ENCODE data around the gene PRF1.
A peak's percentile ranks its signal among the peaks of the same experiment; 100 is the strongest.

Gene PRF1

GRCh38 chr10:70607936-70608335 lies 5.4 kb upstream of the PRF1 start:
- Mint-ChIP-seq H3K36me3 (no peaks in the 10 kb centered on the region), H3K27me3 (no peaks in the 10 kb centered on the region), H3K27ac (no peak overlapping the region), H3K4me3 (no peak overlapping the region), H3K9me3 (peaks cover 0 to 2% of the 10 kb centered on the region in 2 donors), H3K4me1 (peaks cover 0 to 2% of the 10 kb centered on the region in 2 donors)
- DNase-seq (no peak), ATAC-seq (replicated peaks) (no peak)

GRCh38 chr10:70605161-70605560 lies 2.6 kb upstream of the PRF1 start:
- Mint-ChIP-seq H3K27me3 (no peaks in the 10 kb centered on the region), H3K27ac (no peak overlapping the region), H3K4me1 (peaks cover 4 to 10% of the 10 kb centered on the region in 2 donors), H3K4me3 (no peak overlapping the region), H3K9me3 (no peaks in the 10 kb centered on the region), H3K36me3 (no peaks in the 10 kb centered on the region)
- no peak for DNase-seq
- ATAC-seq (replicated peaks), result no peak

DNA sequence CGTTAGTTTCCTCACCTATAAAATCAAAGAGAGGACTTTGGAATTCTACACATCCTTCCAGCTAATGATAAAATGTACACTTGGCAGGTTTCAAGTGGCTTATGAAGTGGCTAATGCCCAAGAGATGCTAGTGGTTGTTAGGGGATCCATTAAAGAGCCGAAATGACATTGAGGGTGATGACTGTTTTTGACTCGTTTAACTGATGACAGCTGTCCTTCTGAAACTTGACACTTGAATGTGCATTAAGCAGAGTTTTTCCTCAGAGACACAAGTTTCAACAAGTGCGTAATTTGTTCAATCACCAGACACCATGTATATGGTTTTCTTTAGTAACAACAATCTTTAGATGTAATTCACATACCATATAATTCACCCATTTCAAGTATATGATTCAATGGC lies 1.6 kb upstream of the PRF1 start:
- no peak for DNase-seq
- H3K36me3 Mint-ChIP-seq, result no peaks in the 10 kb centered on the region
- H3K4me1 Mint-ChIP-seq, result peaks cover 4 to 10% of the 10 kb centered on the region in 2 donors
- no peaks in the 10 kb centered on the region for H3K9me3 Mint-ChIP-seq
- no peak for ATAC-seq (replicated peaks)
- H3K4me3 Mint-ChIP-seq, result no peak overlapping the region
- no peak overlapping the region for H3K27ac Mint-ChIP-seq
- no peaks in the 10 kb centered on the region for H3K27me3 Mint-ChIP-seq

DNA sequence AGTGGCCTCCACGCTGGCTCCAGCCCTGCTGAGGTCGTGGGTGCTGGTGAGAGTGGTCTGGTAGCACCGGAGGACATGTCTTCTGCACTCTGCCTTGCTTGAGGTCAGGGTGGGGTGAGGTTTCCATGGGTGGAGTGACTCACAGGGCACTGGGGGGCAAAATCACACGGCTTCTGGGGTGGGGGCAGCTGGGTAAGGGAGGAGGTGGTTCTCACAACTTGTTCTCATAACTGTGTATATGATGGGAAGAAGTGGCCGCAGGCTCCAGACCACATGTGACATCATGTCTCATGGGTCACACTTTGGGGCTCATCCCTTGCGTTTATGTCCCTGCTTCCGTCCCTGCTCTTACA lies 884 bp upstream of the PRF1 start:
- H3K4me1 Mint-ChIP-seq, result peaks cover 4 to 10% of the 10 kb centered on the region in 2 donors
- no peaks in the 10 kb centered on the region for H3K9me3 Mint-ChIP-seq
- no peaks in the 10 kb centered on the region for H3K36me3 Mint-ChIP-seq
- H3K27me3 Mint-ChIP-seq, result no peaks in the 10 kb centered on the region
- H3K4me3 Mint-ChIP-seq, result no peak overlapping the region
- no peak overlapping the region for H3K27ac Mint-ChIP-seq
- ATAC-seq (replicated peaks), result no peak
- no peak for DNase-seq

DNA sequence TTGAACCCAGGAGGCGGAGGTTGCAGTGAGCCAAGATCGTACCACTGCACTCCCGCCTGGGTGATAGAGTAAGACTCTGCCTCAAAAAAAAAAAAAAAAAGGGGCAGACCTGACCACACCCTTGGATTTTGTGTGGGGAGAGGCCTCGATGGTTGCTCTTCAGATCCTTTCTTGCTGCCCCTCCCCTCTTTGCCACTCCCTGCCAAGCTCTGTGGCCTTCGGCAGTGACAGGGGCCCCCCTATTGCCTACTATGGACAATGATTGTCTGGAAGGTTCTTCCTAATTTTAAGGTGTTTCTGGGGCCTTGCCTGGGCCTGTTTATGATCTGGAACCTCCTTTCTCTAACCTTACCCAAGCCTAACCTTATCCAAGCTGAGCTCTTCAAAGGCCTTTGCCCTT lies 795 bp downstream of the PRF1 start:
- ATAC-seq (replicated peaks), result no peak
- H3K27ac Mint-ChIP-seq, result no peak overlapping the region
- H3K27me3 Mint-ChIP-seq, result no peaks in the 10 kb centered on the region
- no peaks in the 10 kb centered on the region for H3K36me3 Mint-ChIP-seq
- no peak overlapping the region for H3K4me3 Mint-ChIP-seq
- H3K9me3 Mint-ChIP-seq, result no peaks in the 10 kb centered on the region
- peaks cover 4 to 10% of the 10 kb centered on the region in 2 donors for H3K4me1 Mint-ChIP-seq
- no peak for DNase-seq

- Mint-ChIP-seq H3K4me1 (peaks cover 4 to 10% of the 10 kb centered on the region in 2 donors), H3K27ac (no peak overlapping the region), H3K36me3 (no peaks in the 10 kb centered on the region), H3K9me3 (no peaks in the 10 kb centered on the region), H3K4me3 (no peak overlapping the region), H3K27me3 (no peaks in the 10 kb centered on the region)
- DNase-seq (no peak), ATAC-seq (replicated peaks) (peak in 1 of 2 donors; percentile 42)
Observed at GRCh38 chr10:70600512-70601395, 1.8 kb downstream of the PRF1 start.

GRCh38 chr10:70599791-70600190 lies 2.8 kb downstream of the PRF1 start:
- H3K4me3 Mint-ChIP-seq, result no peak overlapping the region
- H3K27me3 Mint-ChIP-seq, result peaks cover 3 to 6% of the 10 kb centered on the region in 2 donors
- DNase-seq (no peak), ATAC-seq (replicated peaks) (no peak)
- H3K9me3 Mint-ChIP-seq, result no peaks in the 10 kb centered on the region
- no peaks in the 10 kb centered on the region for H3K36me3 Mint-ChIP-seq
- H3K4me1 Mint-ChIP-seq, result peaks cover 6 to 13% of the 10 kb centered on the region in 2 donors
- no peak overlapping the region for H3K27ac Mint-ChIP-seq

DNA sequence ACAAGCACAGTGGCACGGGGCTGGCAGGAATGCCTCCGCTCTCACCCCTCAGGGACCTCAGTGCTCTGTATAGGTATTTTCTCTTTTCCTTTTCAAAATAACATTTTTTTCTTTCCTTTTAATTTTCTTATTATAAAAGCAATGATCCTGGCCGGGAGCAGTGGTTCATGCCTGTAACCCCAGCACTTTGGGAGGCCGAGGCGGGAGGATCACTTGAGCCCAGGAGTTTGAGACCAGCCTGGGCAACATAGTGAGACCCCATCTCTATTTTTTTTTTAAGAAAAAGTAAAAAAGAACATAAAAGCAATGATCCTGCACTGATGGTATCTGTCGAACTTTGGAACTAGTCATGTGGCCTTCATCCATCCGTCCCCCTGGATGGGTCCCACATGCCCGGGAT lies 3.2 kb downstream of the PRF1 start:
- H3K4me1 Mint-ChIP-seq, result peaks cover 7 to 14% of the 10 kb centered on the region in 2 donors
- H3K9me3 Mint-ChIP-seq, result no peaks in the 10 kb centered on the region
- no peak for DNase-seq
- H3K27me3 Mint-ChIP-seq, result peaks cover 4 to 11% of the 10 kb centered on the region in 2 donors
- no peak overlapping the region for H3K27ac Mint-ChIP-seq
- no peak for ATAC-seq (replicated peaks)
- no peaks in the 10 kb centered on the region for H3K36me3 Mint-ChIP-seq
- H3K4me3 Mint-ChIP-seq, result no peak overlapping the region

DNA sequence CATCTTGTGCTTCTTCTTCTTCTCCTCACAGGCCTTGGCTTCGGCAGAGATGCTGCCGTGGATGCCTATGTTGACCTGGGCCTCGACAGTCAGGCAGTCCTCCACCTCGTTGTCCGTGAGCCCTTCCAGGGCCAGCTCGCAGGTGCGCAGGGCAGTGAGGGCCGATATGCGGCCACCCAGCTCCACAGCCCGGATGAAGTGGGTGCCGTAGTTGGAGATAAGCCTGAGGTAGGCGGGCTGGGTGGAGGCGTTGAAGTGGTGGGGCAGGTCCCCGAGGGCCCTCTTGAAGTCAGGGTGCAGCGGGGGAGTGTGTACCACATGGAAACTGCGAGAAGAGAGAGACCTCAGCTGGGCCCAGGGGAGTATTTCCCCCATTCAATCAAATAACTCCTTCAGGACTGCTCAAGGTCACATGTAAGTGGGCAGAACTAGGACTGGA lies 3.7 kb downstream of the PRF1 start:
- ATAC-seq (replicated peaks) (no peak), DNase-seq (no peak)
- Mint-ChIP-seq H3K4me3 (no peak overlapping the region), H3K4me1 (peaks cover 7 to 14% of the 10 kb centered on the region in 2 donors), H3K36me3 (no peaks in the 10 kb centered on the region), H3K27me3 (peaks cover 7 to 14% of the 10 kb centered on the region in 2 donors), H3K27ac (no peak overlapping the region), H3K9me3 (no peaks in the 10 kb centered on the region)

GRCh38 chr10:70597856-70598815 lies 4.4 kb downstream of the PRF1 start:
- Mint-ChIP-seq H3K27ac (no peak overlapping the region), H3K4me3 (no peak overlapping the region), H3K36me3 (no peaks in the 10 kb centered on the region), H3K27me3 (peaks cover 14 to 15% of the 10 kb centered on the region in 2 donors), H3K4me1 (peaks cover 10 to 14% of the 10 kb centered on the region in 2 donors), H3K9me3 (no peaks in the 10 kb centered on the region)
- no peak for ATAC-seq (replicated peaks)
- DNase-seq, result no peak

GRCh38 chr10:70596860-70597809 lies 5.4 kb downstream of the PRF1 start:
- Mint-ChIP-seq H3K4me1 (peaks cover 5 to 9% of the 10 kb centered on the region in 2 donors), H3K9me3 (no peaks in the 10 kb centered on the region), H3K36me3 (no peaks in the 10 kb centered on the region), H3K4me3 (no peak overlapping the region), H3K27me3 (peaks cover 14 to 24% of the 10 kb centered on the region in 2 donors), H3K27ac (no peak overlapping the region)
- no peak for ATAC-seq (replicated peaks)
- DNase-seq, result no peak

- Mint-ChIP-seq H3K9me3 (no peaks in the 10 kb centered on the region), H3K36me3 (no peaks in the 10 kb centered on the region), H3K27me3 (peaks cover 14 to 24% of the 10 kb centered on the region in 2 donors), H3K4me3 (no peak overlapping the region), H3K4me1 (peaks cover 5 to 9% of the 10 kb centered on the region in 2 donors), H3K27ac (no peak overlapping the region)
- DNase-seq (no peak), ATAC-seq (replicated peaks) (no peak)
Observed at GRCh38 chr10:70596110-70596798, 6.3 kb downstream of the PRF1 start.

- H3K9me3 Mint-ChIP-seq, result no peaks in the 10 kb centered on the region
- DNase-seq (no peak), ATAC-seq (replicated peaks) (no peak)
- H3K4me1 Mint-ChIP-seq, result peaks cover 5 to 9% of the 10 kb centered on the region in 2 donors
- no peak overlapping the region for H3K27ac Mint-ChIP-seq
- no peaks in the 10 kb centered on the region for H3K36me3 Mint-ChIP-seq
- H3K4me3 Mint-ChIP-seq, result no peak overlapping the region
- peaks cover 14 to 30% of the 10 kb centered on the region in 2 donors for H3K27me3 Mint-ChIP-seq
Observed at GRCh38 chr10:70595566-70596016, 7.0 kb downstream of the PRF1 start.
